NCI-H1105 (cell line): ENCODE data around the gene ANXA4.
"Not testable (repeated sequence)": the region's sequence is repeated elsewhere in the genome, so short reads cannot be mapped to it uniquely, and the experiment has no call there.

Experiments
- DNase-seq: peaks from one replicate; lab custom pipeline; 2025; lab: John Stamatoyannopoulos, UW

The ANXA4 gene

GRCh38 chr2:69755862-69756467 is 14.0 kb downstream of the ANXA4 start:
- DNase-seq, result no peak

GRCh38 chr2:69762025-69762424 is 20.1 kb downstream of the ANXA4 start:
- DNase-seq, result no peak

GRCh38 chr2:69762513-69763494 is 20.9 kb downstream of the ANXA4 start:
- no peak for DNase-seq

DNA sequence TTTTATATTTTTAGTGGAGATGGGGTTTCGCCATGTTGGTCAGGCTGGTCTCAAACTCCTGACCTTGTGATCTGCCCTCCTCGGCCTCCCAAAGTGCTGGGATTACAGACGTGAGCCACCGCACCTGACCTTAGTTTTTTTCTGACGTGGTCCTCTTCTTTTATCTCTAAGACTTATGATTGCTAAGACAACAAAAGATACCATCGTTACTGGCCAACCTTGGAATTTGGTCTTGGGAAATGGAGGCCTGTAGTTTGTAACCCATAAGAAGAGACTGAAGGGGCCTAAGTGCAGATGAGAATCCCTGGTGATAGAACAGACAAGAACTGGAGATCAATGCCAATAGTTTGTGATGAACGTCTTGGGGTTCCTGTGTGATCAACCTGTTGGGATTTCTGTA is 21.9 kb downstream of the ANXA4 start:
- DNase-seq, result not testable (repeated sequence)

DNA sequence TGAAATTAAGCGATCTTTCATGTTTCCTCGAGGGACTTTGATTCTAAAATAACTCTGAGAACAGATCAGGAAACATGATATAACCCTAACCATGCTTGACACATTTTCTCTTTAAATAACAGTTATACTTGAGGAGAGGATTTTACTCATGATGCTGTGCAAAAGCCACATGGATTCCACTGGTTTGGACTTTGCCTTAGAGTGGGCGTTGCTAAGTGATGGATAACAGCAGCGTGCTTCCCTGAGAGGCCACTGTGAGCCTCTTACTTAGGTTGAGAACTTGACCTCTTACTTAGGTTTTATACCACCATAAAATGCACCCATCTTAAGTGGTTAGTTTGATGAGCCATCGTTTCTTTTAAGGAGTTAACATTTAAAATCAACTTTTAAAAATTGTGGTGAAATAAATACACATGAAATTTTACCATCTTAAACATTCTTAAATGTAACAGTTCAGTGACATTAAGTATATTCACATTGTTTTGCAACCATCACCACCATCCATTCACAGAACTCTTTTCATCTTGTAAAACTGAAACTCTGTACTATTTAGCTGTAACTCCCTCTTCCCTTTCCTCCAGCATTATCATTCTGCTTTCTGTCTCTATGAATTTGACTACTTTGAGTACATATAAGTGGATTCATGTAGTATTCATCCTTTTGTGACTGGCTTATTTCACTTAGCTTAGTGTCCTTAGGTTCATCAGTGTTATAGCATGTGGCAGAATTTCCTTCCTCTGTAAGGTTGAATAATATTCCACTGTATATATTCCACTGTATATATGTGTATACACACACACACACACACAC is 22.6 kb downstream of the ANXA4 start:
- no peak for DNase-seq

- no peak for DNase-seq
Observed at GRCh38 chr2:69765096-69765380, 23.1 kb downstream of the ANXA4 start.

- no peak for DNase-seq
Observed at GRCh38 chr2:69766014-69766413, 24.1 kb downstream of the ANXA4 start.

DNA sequence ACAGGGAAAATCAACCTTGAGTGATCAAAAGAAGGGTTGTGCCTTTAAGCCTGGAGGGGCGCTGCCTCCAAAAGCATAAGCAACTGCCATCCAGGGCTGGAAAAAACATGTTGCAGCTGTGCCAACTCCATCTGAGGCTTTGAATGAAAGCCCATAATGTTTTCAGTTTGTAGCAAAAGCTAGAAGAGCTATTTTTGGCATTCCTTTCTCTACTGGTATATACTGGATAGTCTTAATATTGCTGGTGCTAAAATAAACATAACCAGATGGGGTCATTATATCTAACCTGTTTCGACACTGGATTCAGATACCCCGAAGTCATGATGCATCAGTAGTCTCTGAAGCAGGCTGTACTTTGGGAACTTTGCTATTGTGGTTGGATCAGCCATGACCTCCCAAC is 25.1 kb downstream of the ANXA4 start:
- DNase-seq, result no peak

DNA sequence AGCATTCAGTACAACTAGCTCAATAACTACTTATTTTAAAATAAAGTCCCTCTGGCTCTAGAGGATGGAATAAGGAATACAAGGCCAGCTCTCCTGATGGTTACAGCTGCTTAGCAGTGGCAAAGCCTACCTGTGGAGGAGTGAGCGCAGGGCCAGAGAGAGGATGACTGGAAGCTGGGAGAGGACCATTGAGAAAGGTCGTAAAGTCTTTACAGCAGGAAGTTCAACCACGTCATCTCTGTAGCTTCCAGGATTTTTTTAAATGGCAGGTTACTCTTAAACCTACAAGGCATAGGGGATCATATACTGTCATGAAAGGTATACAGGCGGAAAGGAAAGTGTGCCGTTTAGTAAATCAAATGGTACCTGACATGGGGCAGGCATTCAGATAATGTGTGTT is 26.3 kb downstream of the ANXA4 start:
- DNase-seq, result no peak

GRCh38 chr2:69768789-69769188 is 26.9 kb downstream of the ANXA4 start:
- DNase-seq, result no peak

DNA sequence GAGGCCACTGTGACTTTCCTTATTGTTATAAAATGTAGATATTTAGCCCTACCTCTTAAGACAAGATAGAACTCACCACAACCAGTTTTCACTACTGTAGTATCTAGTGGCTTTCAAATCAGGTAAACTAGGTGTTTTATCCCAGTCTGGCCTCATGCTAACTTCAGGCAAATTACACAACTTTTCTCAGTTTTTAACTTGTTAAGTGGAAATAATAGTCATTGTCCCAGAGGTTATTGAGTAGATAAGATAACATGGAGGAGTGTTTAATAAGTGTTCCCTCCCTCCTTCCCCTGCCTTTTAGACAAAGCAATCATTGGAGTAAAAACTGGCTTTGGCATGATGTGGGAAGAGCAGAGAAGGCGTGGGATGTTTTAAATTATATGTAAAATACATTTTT is 27.3 kb downstream of the ANXA4 start:
- DNase-seq, result no peak

DNA sequence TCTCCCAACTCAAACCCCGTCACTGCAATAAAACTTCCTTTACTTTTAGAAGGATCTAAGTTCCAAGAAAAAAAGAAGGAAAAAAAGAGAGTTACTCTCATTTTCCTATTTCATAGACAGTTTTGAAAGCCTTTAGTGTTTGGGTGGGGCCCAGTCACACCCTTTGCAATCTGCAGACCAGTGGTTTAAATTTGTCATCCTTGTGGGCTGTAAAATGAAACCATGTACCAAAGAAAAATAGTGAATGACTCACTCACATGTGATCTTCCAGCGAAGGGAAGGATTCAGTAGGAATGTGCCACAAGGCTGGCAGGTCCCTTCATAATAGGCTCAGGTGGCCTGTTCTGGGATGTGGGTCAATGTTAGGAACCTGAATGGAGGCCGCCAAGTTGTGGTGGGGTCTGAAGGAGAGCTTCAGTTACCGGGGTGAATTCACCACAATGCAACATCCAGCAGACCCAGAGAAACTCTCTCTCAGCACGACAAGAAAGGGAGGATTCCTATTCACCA is 28.3 kb downstream of the ANXA4 start:
- no peak for DNase-seq

DNA sequence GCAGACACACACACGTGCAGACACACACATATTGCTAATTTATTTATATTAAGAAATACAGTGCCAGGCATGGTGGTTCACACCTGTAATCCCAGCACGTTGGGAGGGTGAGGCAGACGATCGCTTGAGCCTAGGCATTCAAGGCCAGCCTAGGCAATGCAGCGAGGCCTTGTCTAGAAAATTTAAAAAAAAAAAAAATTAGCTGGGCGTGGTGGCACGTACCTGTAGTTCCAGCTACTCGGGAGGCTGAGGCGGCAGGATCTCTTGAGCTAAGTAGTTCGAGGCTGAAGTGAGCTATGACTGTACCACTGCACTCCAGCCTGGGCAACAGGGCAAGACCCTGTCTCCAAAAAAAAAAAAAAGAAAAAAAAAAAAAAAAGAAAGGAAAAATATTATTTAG is 28.8 kb downstream of the ANXA4 start:
- no peak for DNase-seq

DNA sequence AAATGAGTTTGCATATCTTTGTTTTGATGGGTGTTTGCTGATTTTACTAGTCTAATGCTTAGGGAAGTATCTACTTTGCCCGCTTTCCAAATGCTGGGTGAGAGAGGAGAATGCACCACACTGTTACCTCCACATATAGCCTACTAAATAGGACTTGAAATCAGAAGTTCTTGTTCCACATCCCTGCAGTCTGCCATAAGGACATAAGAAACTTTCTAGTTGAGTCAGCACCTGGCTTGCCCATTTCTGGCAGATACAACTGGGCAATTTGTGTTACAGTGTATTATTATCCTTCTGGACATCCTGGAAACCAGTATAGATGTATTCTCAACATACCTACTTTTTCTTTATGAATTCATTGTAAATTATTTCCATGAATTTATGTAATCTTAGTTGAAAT is 29.5 kb downstream of the ANXA4 start:
- no peak for DNase-seq

DNA sequence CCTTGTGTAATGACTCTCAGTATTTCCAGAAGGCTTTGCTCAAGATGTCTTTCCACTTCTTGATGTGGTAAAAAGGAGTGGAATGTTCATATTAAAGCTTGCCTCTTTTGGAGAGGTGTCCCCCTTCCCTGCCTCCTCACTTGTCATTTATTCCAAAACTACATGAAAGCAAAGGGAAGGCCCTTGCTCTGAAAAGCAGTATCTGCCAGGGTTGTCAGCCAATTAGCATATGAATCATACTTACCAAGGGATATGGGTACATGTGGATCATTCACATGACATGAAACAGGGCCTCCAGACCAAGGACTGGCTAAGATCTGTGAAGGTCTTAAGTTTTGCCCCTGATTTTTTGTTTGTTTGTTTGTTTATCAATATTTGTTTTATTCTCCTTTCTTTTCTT is 31.3 kb downstream of the ANXA4 start:
- no peak for DNase-seq

GRCh38 chr2:69774258-69774983 is 32.5 kb downstream of the ANXA4 start:
- DNase-seq, result not testable (repeated sequence)

- no peak for DNase-seq
Observed at GRCh38 chr2:69774984-69775982, 33.3 kb downstream of the ANXA4 start.

DNA sequence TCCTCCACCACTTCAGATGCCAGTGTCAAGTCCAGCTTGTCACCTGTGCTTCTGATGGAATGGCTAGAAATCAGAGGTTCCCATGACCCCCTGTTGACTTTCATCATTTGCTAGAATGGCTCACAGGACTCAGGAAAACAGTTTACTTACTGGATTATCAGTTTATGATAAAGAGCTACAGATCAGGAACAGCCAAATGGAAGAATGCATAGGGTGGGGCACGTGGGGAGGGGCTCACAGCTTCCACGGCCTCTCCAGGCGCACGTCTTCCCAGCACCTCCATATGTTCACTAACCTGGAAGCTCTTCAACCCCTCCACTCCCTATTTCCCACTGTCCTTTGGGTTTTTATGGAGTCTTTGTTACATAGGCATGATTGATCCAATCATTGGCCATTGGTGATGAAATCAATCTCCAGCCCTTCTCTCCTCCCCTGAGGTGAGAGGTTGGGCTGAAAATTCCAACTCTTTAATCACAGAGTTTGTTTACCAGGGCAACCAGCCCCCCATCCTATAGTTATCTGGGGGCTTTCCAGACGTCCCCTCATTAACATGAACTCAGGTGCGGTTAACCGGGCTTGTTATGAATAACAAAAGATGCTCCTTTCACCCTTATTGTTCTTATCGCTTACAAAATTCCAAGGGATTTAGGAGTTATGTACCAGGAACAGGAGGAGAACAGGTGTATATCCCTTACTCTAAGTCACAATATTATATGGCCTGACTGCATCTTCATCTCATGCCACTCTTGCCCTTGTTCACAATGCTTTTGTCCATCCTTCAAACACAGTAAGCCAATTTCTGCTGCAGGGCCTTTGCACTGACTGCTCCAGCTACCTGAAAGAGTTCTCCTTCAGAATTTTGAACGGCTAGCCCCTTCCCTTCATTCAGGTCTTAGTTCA is 35.2 kb downstream of the ANXA4 start:
- DNase-seq, result no peak

DNA sequence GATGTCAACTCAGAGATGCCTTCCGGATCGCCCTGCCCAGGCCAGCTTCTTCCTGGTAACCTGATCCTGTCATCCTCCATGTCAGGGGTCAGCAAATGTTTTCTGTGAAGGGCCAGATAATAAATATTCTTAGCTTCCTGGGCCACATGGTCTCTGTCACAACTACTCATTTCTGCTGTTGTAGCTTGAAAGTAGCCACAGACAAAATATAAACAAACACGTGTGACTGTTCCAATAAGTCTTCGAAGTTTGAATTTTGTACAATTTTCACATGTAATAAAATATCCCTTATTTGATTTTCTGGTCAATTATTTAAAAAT is 35.8 kb downstream of the ANXA4 start:
- no peak for DNase-seq
